K562 (cell line): ENCODE measurements around the gene LRRC7. TPM values are rescaled to one million over a fixed set of nuclear protein-coding genes. Genes with fewer than 3 reads are reported as not detected.

Experiments used
- ATAC-seq: fragments of 200-7000 bp; cut with Tn5 transposase; 3 replicates; pipeline ENCODE4 v1.9.1; 2020; ENCODE audit warnings: moderate library complexity
- BruUV-seq: library from RNA; stranded (reverse); fragments of 400-500 nt; replicated peaks from 2 replicates; lab custom pipeline; 2021; lab: Mats Ljungman, UMichigan
- CTCF ChIA-PET: fragments of 300-600 bp; formaldehyde crosslinking; extraction: SDS; loops from one replicate; lab custom pipeline; 2021; ENCODE audit warnings: low intra/inter-chr PET ratio; lab: Yijun Ruan, JAX
- POLR2A ChIA-PET: fragments of 300-600, 350-650 bp; sonication (Branson Sonifier 250); formaldehyde crosslinking; extraction: SDS; loops from one replicate; lab custom pipeline; 2021; ENCODE audit warnings: antibody characterized with exemption, inconsistent platforms; lab: Yijun Ruan, JAX
- DNase-seq, 4 experiments: peaks; one replicate each; pipeline versions ENCODE4 v3.0.0 to v3.0.0-alpha.2; 2011 to 2018; ENCODE audit warnings: low spot score in 3 of 4, mixed read lengths in 3 of 4; ENCODE audit errors: extremely low read depth in 1 of 4
- FAIRE-seq: peaks from 2 replicates; lab custom pipeline; 2011; peaks lifted over from hg19 to GRCh38; lab: Jason Lieb, UNC
- H2AFZ ChIP-seq: 2 replicates; pipeline ENCODE4 v1.6.0; 2011; ENCODE audit warnings: low read depth, low read length, control low read depth, inconsistent platforms
- H3K27ac ChIP-seq: fragments of 200-600 bp; 3 replicates; pipeline ENCODE4 v1.8.0; 2011; ENCODE audit warnings: low read depth, mild to moderate bottlenecking, control low read depth, inconsistent platforms, low read length, moderate library complexity, mixed read lengths; ENCODE audit errors: extremely low read depth
- H3K27me3 ChIP-seq, 2 experiments: fragments of 300-600 bp in 1 of 2; 2 replicates in 1 of 2; 3 replicates in 1 of 2; pipeline versions ENCODE4 v1.6.0 to v1.8.0; 2011; ENCODE audit warnings: inconsistent platforms in 2 of 2, low read length in 2 of 2, mild to moderate bottlenecking in 1 of 2, mixed read lengths in 1 of 2, moderate library complexity in 1 of 2; ENCODE audit not compliant: control insufficient read depth in 2 of 2, insufficient read depth in 2 of 2
- H3K36me3 ChIP-seq: fragments of 300-600 bp; 3 replicates; pipeline ENCODE4 v1.8.0; 2011; ENCODE audit warnings: mild to moderate bottlenecking, low read length, inconsistent platforms; ENCODE audit not compliant: control insufficient read depth, insufficient read depth
- H3K4me1 ChIP-seq, 2 experiments: fragments of 200-600 bp in 1 of 2; replicated peaks in 1 of 2; 2 replicates in 1 of 2; 3 replicates in 1 of 2; pipeline versions ENCODE4 v1.5.1 to v1.8.0; 2011; ENCODE audit warnings: inconsistent platforms in 2 of 2, low read length in 2 of 2, mild to moderate bottlenecking in 1 of 2, mixed read lengths in 1 of 2, moderate library complexity in 1 of 2; ENCODE audit not compliant: control insufficient read depth in 2 of 2, insufficient read depth in 2 of 2
- H3K4me2 ChIP-seq: 2 replicates; pipeline ENCODE4 v1.6.1; 2011; ENCODE audit warnings: low read length, control low read depth, inconsistent platforms, mixed read lengths; ENCODE audit not compliant: insufficient read depth
- H3K4me3 ChIP-seq: fragments of 200-600 bp; sonication (generic), shearing (Covaris generic); 2 replicates; pipeline ENCODE4 v1.5.1; 2016; ENCODE audit warnings: control low read depth, inconsistent platforms
- H3K79me2 ChIP-seq: fragments of 200-600 bp; 3 replicates; pipeline ENCODE4 v1.8.0; 2011; ENCODE audit warnings: low read length, inconsistent platforms; ENCODE audit not compliant: control insufficient read depth, insufficient read depth
- H3K9ac ChIP-seq, 2 experiments: 2 replicates each; pipeline versions ENCODE4 v1.6.0 to v1.6.1; 2011; ENCODE audit warnings: low read depth in 2 of 2, low read length in 2 of 2, control low read depth in 1 of 2, inconsistent platforms in 1 of 2, mild to moderate bottlenecking in 1 of 2, mixed read lengths in 1 of 2; ENCODE audit not compliant: insufficient read depth in 1 of 2
- H3K9me1 ChIP-seq: one replicate; pipeline ENCODE4 v1.6.0; 2011; ENCODE audit warnings: inconsistent platforms, mild to moderate bottlenecking, low read length, moderate library complexity; ENCODE audit not compliant: control insufficient read depth, insufficient read depth
- H3K9me3 ChIP-seq: replicated peaks from 2 replicates; pipeline ENCODE4 v1.5.1; 2011; ENCODE audit warnings: low read depth, low read length, inconsistent platforms; ENCODE audit not compliant: control insufficient read depth, insufficient read depth
- H4K20me1 ChIP-seq: replicated peaks from 2 replicates; pipeline ENCODE4 v1.6.1; 2011; ENCODE audit warnings: low read length, inconsistent platforms, mixed read lengths; ENCODE audit not compliant: control insufficient read depth, insufficient read depth
- CBFA2T3 ChIP-seq: fragments of 450-650 bp; IDR thresholded peaks from 2 replicates; pipeline ENCODE4 v1.6.1; 2017
- SPI1 ChIP-seq: IDR thresholded peaks from 2 replicates; pipeline ENCODE4 v1.6.1; 2011; ENCODE audit warnings: low read depth, low read length, control low read depth, borderline replicate concordance
- whole genome bisulfite sequencing: fragments of 100-300 bp; shearing (Covaris generic); methylation state at CpG from one replicate; pipeline ENCODE4 v1.1.6; 2016; ENCODE audit warnings: low coverage, mixed read lengths; ENCODE audit not compliant: insufficient coverage; ENCODE audit errors: missing lambda C conversion rate; 5-methylcytosine and 5-hydroxymethylcytosine counted together
- in situ Hi-C: fragments of 300-500 bp; cut with MboI; formaldehyde crosslinking; loops from 4 replicates; pipeline ENCODE4 v1.15.0; 2018; ENCODE audit warnings: inconsistent platforms, mixed read lengths
- intact Hi-C: fragments of 100-400 bp; cut with micrococcal nuclease; formaldehyde crosslinking; loops from 2 replicates; pipeline ENCODE4 v1.14.2; 2022
- polyA plus RNA-seq, 8 experiments: library from polyadenylated mRNA; depleted of rRNA in 4 of 8; stranded (reverse) in 5 of 8; unstranded in 3 of 8; fragments of >200 nt; fragmentation: Nextera tagmentation in 2 of 8; fragmentation: Illumina TruSeq in 1 of 8; extraction: Ambion mirVana in 2 of 8; extraction: Trizol in 1 of 8; gene quantifications; 2 replicates each; pipeline versions ENCODE4 v1.2.1 to v1.2.3, GENCODE V29; 2011 to 2014; ENCODE audit warnings: inconsistent platforms in 1 of 8, missing spikeins in 1 of 8
- total RNA-seq, 7 experiments: library from RNA; depleted of rRNA in 6 of 7; stranded (reverse); fragments of >200 nt in 6 of 7; fragmentation: Illumina TruSeq in 2 of 7; extraction: Trizol in 2 of 7; gene quantifications; 2 replicates each; pipeline versions ENCODE4 v1.2.1 to v1.2.3, GENCODE V29; 2011 to 2021; ENCODE audit warnings: low replicate concordance in 1 of 7
- TF ChIP-seq, protein P1 (sequence below), 2 experiments: fragments of 450-650 bp; formaldehyde crosslinking in 1 of 2; IDR thresholded peaks; 2 replicates each; pipeline versions ENCODE4 v1.4.0 to v1.6.1; 2014 to 2020; ENCODE audit warnings: mild to moderate bottlenecking in 2 of 2, borderline replicate concordance in 1 of 2, low read depth in 1 of 2

Gene LRRC7
- total and polyA plus RNA-seq, 9 of the 15 experiments (the other 6 are each of a cell fraction or from before 2014, with no cell fraction given): 0.09 to 0.94 (median 0.49) TPM

DNA sequence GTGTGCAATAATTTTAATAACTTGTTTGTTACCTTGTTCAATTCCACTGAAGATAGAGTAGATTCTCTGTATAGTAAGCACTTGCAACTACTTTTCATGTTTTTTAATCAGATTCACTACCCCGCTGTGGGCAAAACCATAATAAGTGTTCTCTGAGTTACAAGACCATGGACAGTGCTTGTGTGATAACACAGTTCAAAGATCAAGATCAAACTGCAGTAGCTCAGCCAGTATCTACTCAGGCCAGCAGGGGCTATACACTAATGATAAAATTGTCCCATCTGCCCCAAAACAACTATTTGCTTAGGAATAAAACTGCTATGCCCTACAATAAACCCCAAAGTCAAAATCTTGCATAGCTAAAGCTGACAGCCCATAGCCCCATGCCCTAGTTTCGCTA, 129.6 kb downstream of the LRRC7 start:
- Histone ChIP-seq H3K79me2 (no peaks in the 10 kb centered on the region), H3K36me3 (no peaks in the 10 kb centered on the region), H3K4me3 (no peak overlapping the region), H4K20me1 (no peaks in the 10 kb centered on the region), H3K9me1 (no peaks in the 10 kb centered on the region), H3K27ac (no peak overlapping the region), H3K9ac (no peak overlapping the region), H3K4me2 (no peak overlapping the region), H3K9me3 (no peaks in the 10 kb centered on the region; the same call in 1 of the 2 replicates), H3K27me3 (no peaks in the 10 kb centered on the region), H2AFZ (no peak overlapping the region), H3K4me1 (no peaks in the 10 kb centered on the region)
- intact Hi-C loops (no loop called here), in situ Hi-C loops (no loop called here)
- POLR2A ChIA-PET: no interaction called here
- CTCF ChIA-PET: no interaction called here
- TF ChIP-seq, protein P1, sequence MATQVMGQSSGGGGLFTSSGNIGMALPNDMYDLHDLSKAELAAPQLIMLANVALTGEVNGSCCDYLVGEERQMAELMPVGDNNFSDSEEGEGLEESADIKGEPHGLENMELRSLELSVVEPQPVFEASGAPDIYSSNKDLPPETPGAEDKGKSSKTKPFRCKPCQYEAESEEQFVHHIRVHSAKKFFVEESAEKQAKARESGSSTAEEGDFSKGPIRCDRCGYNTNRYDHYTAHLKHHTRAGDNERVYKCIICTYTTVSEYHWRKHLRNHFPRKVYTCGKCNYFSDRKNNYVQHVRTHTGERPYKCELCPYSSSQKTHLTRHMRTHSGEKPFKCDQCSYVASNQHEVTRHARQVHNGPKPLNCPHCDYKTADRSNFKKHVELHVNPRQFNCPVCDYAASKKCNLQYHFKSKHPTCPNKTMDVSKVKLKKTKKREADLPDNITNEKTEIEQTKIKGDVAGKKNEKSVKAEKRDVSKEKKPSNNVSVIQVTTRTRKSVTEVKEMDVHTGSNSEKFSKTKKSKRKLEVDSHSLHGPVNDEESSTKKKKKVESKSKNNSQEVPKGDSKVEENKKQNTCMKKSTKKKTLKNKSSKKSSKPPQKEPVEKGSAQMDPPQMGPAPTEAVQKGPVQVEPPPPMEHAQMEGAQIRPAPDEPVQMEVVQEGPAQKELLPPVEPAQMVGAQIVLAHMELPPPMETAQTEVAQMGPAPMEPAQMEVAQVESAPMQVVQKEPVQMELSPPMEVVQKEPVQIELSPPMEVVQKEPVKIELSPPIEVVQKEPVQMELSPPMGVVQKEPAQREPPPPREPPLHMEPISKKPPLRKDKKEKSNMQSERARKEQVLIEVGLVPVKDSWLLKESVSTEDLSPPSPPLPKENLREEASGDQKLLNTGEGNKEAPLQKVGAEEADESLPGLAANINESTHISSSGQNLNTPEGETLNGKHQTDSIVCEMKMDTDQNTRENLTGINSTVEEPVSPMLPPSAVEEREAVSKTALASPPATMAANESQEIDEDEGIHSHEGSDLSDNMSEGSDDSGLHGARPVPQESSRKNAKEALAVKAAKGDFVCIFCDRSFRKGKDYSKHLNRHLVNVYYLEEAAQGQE (IDR thresholded peaks at IDR 0.05; ENCODE audit: borderline replicate concordance): peak; percentile 57
- TF ChIP-seq, protein P1 (CRISPR knock-in tag; IDR thresholded peaks at IDR 0.05; ENCODE audit: low read depth): no peak
- TF ChIP-seq CBFA2T3: 0 out of 2 replicates have a peak, but pooled peaks have one; percentile 17
- TF ChIP-seq SPI1: no peak
- FAIRE-seq (no peak), ATAC-seq (no peak), DNase-seq (peak in 1 of 4 experiments; percentile 9)
- WGBS: 0% methylated on average over 2 of the region's 2 CpGs
- BruUV-seq: no TSS peak
